Right lobe of liver (tissue), 6 donors: ENCODE results near the gene FTO. TPM values are rescaled to one million over a fixed set of nuclear protein-coding genes. Genes with fewer than 3 reads are reported as not detected.

Experiments
- ATAC-seq, 4 donors: fragments of 200-7000 bp; cut with Tn5 transposase; one replicate each; pipeline ENCODE4 v1.9.1; 2020; ENCODE audit warnings: mild to moderate bottlenecking in 4 of 4, moderate library complexity in 4 of 4
- DNase-seq, 3 donors: peaks; one replicate each; pipeline ENCODE4 v3.0.0-alpha.2; 2020
- H3K27ac ChIP-seq, 3 donors: fragments of 200-600 bp; one replicate each; pipeline ENCODE4 v1.8.0; 2022
- H3K27me3 ChIP-seq, 2 donors: fragments of 200-600 bp; one replicate each; pipeline ENCODE4 v1.8.0; 2022
- H3K36me3 ChIP-seq, 4 donors: fragments of 200-600 bp; sonication (generic) in 1 of 4; one replicate each; pipeline versions ENCODE4 v1.5.1 to v1.8.0; 2017 to 2022; ENCODE audit warnings: control low read depth in 1 of 4
- H3K4me1 ChIP-seq, 4 donors: fragments of 200-600 bp; sonication (generic) in 1 of 4; one replicate each; pipeline versions ENCODE4 v1.5.1 to v1.8.0; 2017 to 2022; ENCODE audit warnings: control low read depth in 1 of 4
- H3K4me3 ChIP-seq, 3 donors: fragments of 200-600 bp; one replicate each; pipeline ENCODE4 v1.8.0; 2022
- H3K9me3 ChIP-seq, 4 donors: fragments of 200-600 bp; sonication (generic) in 1 of 4; one replicate each; pipeline versions ENCODE4 v1.5.1 to v1.8.0; 2017 to 2022; ENCODE audit warnings: control low read depth in 1 of 4
- CTCF ChIP-seq, 4 donors: fragments of 200-600 bp in 3 of 4; fragments of 450-650 bp in 1 of 4; IDR thresholded peaks; one replicate each; pipeline versions ENCODE4 v1.5.1 to v1.8.0; 2016 to 2022; ENCODE audit warnings: antibody characterized with exemption in 4 of 4, mild to moderate bottlenecking in 2 of 4
- POLR2A ChIP-seq: fragments of 450-650 bp; IDR thresholded peaks from one replicate; pipeline ENCODE4 v1.6.1; 2017; ENCODE audit warnings: antibody characterized with exemption, mild to moderate bottlenecking
- WGBS: methylation state at CpG from one replicate; pipeline ENCODE4 v1.1.6; 2018; ENCODE audit warnings: low coverage, low lambda C conversion rate; ENCODE audit not compliant: insufficient coverage; ENCODE audit errors: missing lambda C conversion rate; 5-methylcytosine and 5-hydroxymethylcytosine counted together
- intact Hi-C, 2 donors: fragments of 100-400 bp; cut with DNase I; formaldehyde crosslinking; loops; one replicate each; pipeline versions ENCODE4 v1.11.2 to v1.14.1; 2022
- total RNA-seq, 6 experiments: library from RNA; depleted of rRNA in 2 of 6; stranded (reverse); fragments of >200 nt in 2 of 6; fragmentation: NEBNext Ultra II Directional in 3 of 6; extraction: Animal tissue kit (Norgen Biotek cat#: 25700) in 3 of 6; gene quantifications; one replicate each; pipeline versions ENCODE4 v1.1.0 to v1.2.4, GENCODE V29; 2016 to 2023
- donor health status: DM: no; HTN: yes; CAD: no.
- donor health status: DM: no; HTN: no; CAD: no.
- donor health status: DM: no; HTN: no; CAD: no.
- donor health status: DM: no; HTN: yes; CAD: no.
- donor health status: DM: no; HTN: yes; CAD: no.

The FTO gene
- total RNA-seq, 6 experiments from 2014 or later, result 28.9 to 51.6 (median 33.6) TPM

GRCh38 chr16:53925526-53925925 is 221.6 kb downstream of the FTO start:
- H3K27ac ChIP-seq, result no peak overlapping the region
- H3K27me3 ChIP-seq, result no peaks in the 10 kb centered on the region
- TF ChIP-seq CTCF (IDR thresholded peaks at IDR 0.05), result no peak
- no peak for TF ChIP-seq POLR2A
- H3K4me3 ChIP-seq, result no peak overlapping the region
- 75% methylated on average over 3 of the region's 3 CpGs for whole genome bisulfite sequencing
- DNase-seq, result no peak
- ATAC-seq, result no peak
- H3K36me3 ChIP-seq, result no peaks in the 10 kb centered on the region
- intact Hi-C loops, result no loop called here
- H3K4me1 ChIP-seq, result no peaks in the 10 kb centered on the region
- no peaks in the 10 kb centered on the region for H3K9me3 ChIP-seq

GRCh38 chr16:53926209-53926608 is 222.3 kb downstream of the FTO start:
- TF ChIP-seq CTCF (IDR thresholded peaks at IDR 0.05) (no peak), POLR2A (no peak)
- ATAC-seq (no peak), DNase-seq (no peak)
- Histone ChIP-seq H3K27ac (no peak overlapping the region), H3K27me3 (no peaks in the 10 kb centered on the region), H3K4me3 (no peak overlapping the region), H3K9me3 (no peaks in the 10 kb centered on the region), H3K4me1 (no peaks in the 10 kb centered on the region), H3K36me3 (no peaks in the 10 kb centered on the region)
- 100% methylated on average over 4 of the region's 4 CpGs for WGBS
- intact Hi-C loops, result no loop called here

GRCh38 chr16:53932975-53933374 is 229.0 kb downstream of the FTO start:
- intact Hi-C loops, result no loop called here

GRCh38 chr16:53933407-53933806 is 229.5 kb downstream of the FTO start:
- ATAC-seq, result no peak
- no peaks in the 10 kb centered on the region for H3K9me3 ChIP-seq
- H3K4me1 ChIP-seq, result no peaks in the 10 kb centered on the region
- intact Hi-C loops, result no loop called here
- no peaks in the 10 kb centered on the region for H3K27me3 ChIP-seq
- H3K27ac ChIP-seq, result no peak overlapping the region
- peaks cover 0 to 6% (median 0%) of the 10 kb centered on the region in 4 donors for H3K36me3 ChIP-seq
- no peak for TF ChIP-seq POLR2A
- no peak for TF ChIP-seq CTCF (IDR thresholded peaks at IDR 0.05)
- H3K4me3 ChIP-seq, result no peak overlapping the region
- WGBS, result 70% methylated on average over 3 of the region's 3 CpGs
- no peak for DNase-seq

More at GRCh38 chr16:53932975-53933374, 229.0 kb downstream of the FTO start:
- DNase-seq (no peak), ATAC-seq (no peak)
- 92% methylated on average over 2 of the region's 2 CpGs for WGBS
- no peaks in the 10 kb centered on the region for H3K27me3 ChIP-seq
- no peak overlapping the region for H3K4me3 ChIP-seq
- H3K27ac ChIP-seq, result no peak overlapping the region
- TF ChIP-seq POLR2A (no peak), CTCF (IDR thresholded peaks at IDR 0.05) (no peak)
- H3K4me1 ChIP-seq, result no peaks in the 10 kb centered on the region
- H3K9me3 ChIP-seq, result no peaks in the 10 kb centered on the region
- H3K36me3 ChIP-seq, result peaks cover 0 to 6% (median 0%) of the 10 kb centered on the region in 4 donors

- TF ChIP-seq POLR2A (no peak), CTCF (IDR thresholded peaks at IDR 0.05) (no peak)
- no peaks in the 10 kb centered on the region for H3K4me1 ChIP-seq
- no peak overlapping the region for H3K27ac ChIP-seq
- H3K4me3 ChIP-seq, result no peak overlapping the region
- no peaks in the 10 kb centered on the region for H3K9me3 ChIP-seq
- DNase-seq, result no peak
- peaks cover 0 to 6% (median 0%) of the 10 kb centered on the region in 4 donors for H3K36me3 ChIP-seq
- 92% methylated on average over 2 of the region's 2 CpGs for WGBS
- no peaks in the 10 kb centered on the region for H3K27me3 ChIP-seq
- intact Hi-C loops, result no loop called here
- ATAC-seq, result no peak
Measured at GRCh38 chr16:53936052-53936451, 232.1 kb downstream of the FTO start.
